GM12865 (cell line): ENCODE data around the gene ESPL1.

ENCODE experiments used
- DNase-seq: peaks from one replicate; pipeline ENCODE4 v3.0.0; 2010; ENCODE audit warnings: low read depth
- H3K4me3 ChIP-seq: 2 replicates; pipeline ENCODE4 v1.5.1; 2011; ENCODE audit warnings: mild to moderate bottlenecking, low read depth, low read length, control low read depth
- CTCF ChIP-seq: IDR thresholded peaks from 2 replicates; pipeline ENCODE4 v1.5.1; 2011; ENCODE audit warnings: low read length, control low read depth, low read depth, inconsistent platforms; ENCODE audit not compliant: insufficient read depth; ENCODE audit errors: missing control alignments

The ESPL1 gene

GRCh38 chr12:53265783-53266182 lies 2.3 kb upstream of the ESPL1 start:
- DNase-seq, result no peak
- no peak for TF ChIP-seq CTCF
- H3K4me3 ChIP-seq, result no peak overlapping the region

- peak overlapping the region; percentile 96 for H3K4me3 ChIP-seq
- no peak for DNase-seq
- TF ChIP-seq CTCF, result no peak
Measured at GRCh38 chr12:53267306-53267998, 647 bp upstream of the ESPL1 start.

- no peak for TF ChIP-seq CTCF
- DNase-seq, result no peak
- H3K4me3 ChIP-seq, result peak overlapping the region; percentile 96
Measured at GRCh38 chr12:53268630-53269562, 797 bp downstream of the ESPL1 start.

- DNase-seq, result no peak
- TF ChIP-seq CTCF, result no peak
- no peak overlapping the region for H3K4me3 ChIP-seq
Measured at GRCh38 chr12:53274445-53274844, 6.3 kb downstream of the ESPL1 start.

GRCh38 chr12:53276511-53276910 lies 8.4 kb downstream of the ESPL1 start:
- TF ChIP-seq CTCF, result no peak
- H3K4me3 ChIP-seq, result no peak overlapping the region
- DNase-seq, result no peak

GRCh38 chr12:53277981-53278380 lies 9.9 kb downstream of the ESPL1 start:
- TF ChIP-seq CTCF, result no peak
- H3K4me3 ChIP-seq, result no peak overlapping the region
- DNase-seq, result no peak
